H9 (cell line): Measurements from ENCODE around the gene KSR1. TPM values are rescaled to one million over a fixed set of nuclear protein-coding genes. Genes with fewer than 3 reads are reported as not detected.

Source experiments
- DNase-seq: peaks from one replicate; pipeline ENCODE4 v3.0.0-alpha.2; 2017
- H2AFZ ChIP-seq: one replicate; pipeline ENCODE4 v1.6.1; 2013; ENCODE audit warnings: mild to moderate bottlenecking, low read length, control low read depth, moderate library complexity
- H2AK5ac ChIP-seq: 2 replicates; pipeline ENCODE4 v1.6.1; 2013; ENCODE audit warnings: low read length, control low read depth, mixed read lengths; ENCODE audit not compliant: insufficient read length
- H2BK120ac ChIP-seq: one replicate; pipeline ENCODE4 v1.6.1; 2013; ENCODE audit warnings: low read depth, mild to moderate bottlenecking, low read length, control low read depth, inconsistent platforms; ENCODE audit not compliant: poor library complexity, severe bottlenecking
- H2BK12ac ChIP-seq: 2 replicates; pipeline ENCODE4 v1.6.1; 2013; ENCODE audit warnings: low read length, control low read depth, mixed read lengths, low read depth; ENCODE audit not compliant: insufficient read length
- H2BK15ac ChIP-seq: 2 replicates; pipeline ENCODE4 v1.6.1; 2013; ENCODE audit warnings: low read depth, low read length, control low read depth
- H2BK20ac ChIP-seq: one replicate; pipeline ENCODE4 v1.6.1; 2013; ENCODE audit warnings: low read depth, mild to moderate bottlenecking, low read length, control low read depth, inconsistent platforms; ENCODE audit not compliant: poor library complexity, severe bottlenecking
- H2BK5ac ChIP-seq: 2 replicates; pipeline ENCODE4 v1.6.1; 2013; ENCODE audit warnings: low read length, control low read depth, mixed read lengths; ENCODE audit not compliant: insufficient read length
- H3K14ac ChIP-seq: 2 replicates; pipeline ENCODE4 v1.6.1; 2013; ENCODE audit warnings: low read length, control low read depth; ENCODE audit not compliant: insufficient read depth
- H3K18ac ChIP-seq: 2 replicates; pipeline ENCODE4 v1.6.1; 2013; ENCODE audit warnings: low read depth, mild to moderate bottlenecking, mixed read lengths, low read length, control low read depth; ENCODE audit not compliant: insufficient read length
- H3K23ac ChIP-seq: 2 replicates; pipeline ENCODE4 v1.6.1; 2013; ENCODE audit warnings: low read length, control low read depth, mixed read lengths, low read depth; ENCODE audit not compliant: insufficient read length
- H3K23me2 ChIP-seq: 2 replicates; pipeline ENCODE4 v1.6.1; 2013; ENCODE audit warnings: low read depth, mild to moderate bottlenecking, mixed read lengths, low read length, control low read depth; ENCODE audit not compliant: insufficient read length, poor library complexity, severe bottlenecking
- H3K27ac ChIP-seq: 2 replicates; pipeline ENCODE4 v1.5.1; 2013; ENCODE audit warnings: low read length, control low read depth, mixed read lengths, low read depth; ENCODE audit not compliant: insufficient read length
- H3K27me3 ChIP-seq: 2 replicates; pipeline ENCODE4 v1.6.1; 2013; ENCODE audit warnings: low read length, control low read depth, inconsistent platforms; ENCODE audit not compliant: insufficient read depth
- H3K4ac ChIP-seq: 2 replicates; pipeline ENCODE4 v1.6.1; 2013; ENCODE audit warnings: low read depth, mild to moderate bottlenecking, control low read depth, inconsistent platforms, low read length, moderate library complexity
- H3K4me1 ChIP-seq: 2 replicates; pipeline ENCODE4 v1.6.1; 2013; ENCODE audit warnings: low read length, control low read depth, inconsistent platforms; ENCODE audit not compliant: insufficient read depth
- H3K4me2 ChIP-seq: 2 replicates; pipeline ENCODE4 v1.6.1; 2013; ENCODE audit warnings: low read length, control low read depth, mixed read lengths; ENCODE audit not compliant: insufficient read length, insufficient read depth
- H3K56ac ChIP-seq: 2 replicates; pipeline ENCODE4 v1.6.1; 2013; ENCODE audit warnings: low read depth, mild to moderate bottlenecking, mixed read lengths, low read length, control low read depth; ENCODE audit not compliant: insufficient read length
- H3K79me1 ChIP-seq: 2 replicates; pipeline ENCODE4 v1.6.1; 2013; ENCODE audit warnings: low read depth, mild to moderate bottlenecking, moderate library complexity, low read length, control low read depth, inconsistent platforms; ENCODE audit not compliant: insufficient read depth, poor library complexity, severe bottlenecking
- H3K79me2 ChIP-seq: 2 replicates; pipeline ENCODE4 v1.6.1; 2013; ENCODE audit warnings: low read length, control low read depth, inconsistent platforms; ENCODE audit not compliant: insufficient read depth
- H3K9ac ChIP-seq: 2 replicates; pipeline ENCODE4 v1.6.1; 2013; ENCODE audit warnings: low read length, control low read depth, mixed read lengths; ENCODE audit not compliant: insufficient read length; ENCODE audit errors: extremely low read depth
- H3K9me3 ChIP-seq: one replicate; pipeline ENCODE4 v1.6.1; 2013; ENCODE audit warnings: low read depth, low read length, inconsistent platforms; ENCODE audit not compliant: control insufficient read depth
- H3T11ph ChIP-seq: one replicate; pipeline ENCODE4 v1.6.1; 2013; ENCODE audit warnings: mild to moderate bottlenecking, low read length, control low read depth, inconsistent platforms
- H4K20me1 ChIP-seq: one replicate; pipeline ENCODE4 v1.6.1; 2013; ENCODE audit not compliant: control insufficient read depth, insufficient read length, insufficient read depth
- H4K5ac ChIP-seq: 2 replicates; pipeline ENCODE4 v1.6.1; 2013; ENCODE audit warnings: low read depth, mild to moderate bottlenecking, mixed read lengths, low read length, control low read depth; ENCODE audit not compliant: insufficient read length
- H4K8ac ChIP-seq: replicated peaks from 2 replicates; pipeline ENCODE4 v1.6.1; 2013; ENCODE audit warnings: low read length, control low read depth, mixed read lengths, low read depth; ENCODE audit not compliant: insufficient read length
- H4K91ac ChIP-seq: 2 replicates; pipeline ENCODE4 v1.6.1; 2013; ENCODE audit warnings: low read depth, mild to moderate bottlenecking, moderate library complexity, mixed read lengths, low read length, control low read depth; ENCODE audit not compliant: insufficient read length
- H3K27ac Mint-ChIP-seq, 3 experiments: 2 replicates in 2 of 3; 3 replicates in 1 of 3; pipeline ENCODE4 v1.8.0; 2020 to 2021; ENCODE audit warnings: mixed read lengths in 3 of 3, mild to moderate bottlenecking in 1 of 3, moderate library complexity in 1 of 3
- H3K27me3 Mint-ChIP-seq: 2 replicates; pipeline ENCODE4 v1.8.0; 2021; ENCODE audit warnings: low read depth, mild to moderate bottlenecking, moderate library complexity, mixed read lengths
- H3K36me3 Mint-ChIP-seq, 3 experiments: 2 replicates in 2 of 3; 3 replicates in 1 of 3; pipeline ENCODE4 v1.8.0; 2020 to 2021; ENCODE audit warnings: low read depth in 3 of 3, mixed read lengths in 3 of 3; ENCODE audit not compliant: insufficient read depth in 1 of 3
- H3K4me1 Mint-ChIP-seq, 2 experiments: 2 replicates each; pipeline ENCODE4 v1.8.0; 2020; ENCODE audit warnings: mixed read lengths in 2 of 2
- H3K4me3 Mint-ChIP-seq, 2 experiments: 2 replicates in 1 of 2; 3 replicates in 1 of 2; pipeline ENCODE4 v1.8.0; 2020 to 2021; ENCODE audit warnings: mild to moderate bottlenecking in 2 of 2, mixed read lengths in 2 of 2, moderate library complexity in 1 of 2
- H3K9me3 Mint-ChIP-seq, 2 experiments: 2 replicates in 1 of 2; 3 replicates in 1 of 2; pipeline ENCODE4 v1.8.0; 2020; ENCODE audit warnings: mild to moderate bottlenecking in 2 of 2, mixed read lengths in 2 of 2, moderate library complexity in 1 of 2
- CTCF ChIP-seq: fragments of 200-600 bp; sonication (generic); conservative IDR thresholded peaks from 3 replicates; pipeline ENCODE4 v1.8.0; 2021; ENCODE audit warnings: antibody characterized with exemption, mild to moderate bottlenecking
- WGBS: extraction: QIAGEN DNeasy Blood & Tissue Kit; methylation state at CpG from one replicate; pipeline ENCODE4 v1.1.7; 2013; ENCODE audit warnings: missing lambda C conversion rate, low lambda C conversion rate, mixed read lengths; ENCODE audit not compliant: insufficient read length; ENCODE audit errors: extremely low coverage; 5-methylcytosine and 5-hydroxymethylcytosine counted together
- total RNA-seq: library from RNA; stranded (reverse); gene quantifications from 2 replicates; pipeline ENCODE4 v1.2.1, GENCODE V29; 2021

Gene KSR1
- total RNA-seq, 1 experiment from 2014 or later: 44.9 TPM

- no peaks in the 10 kb centered on the region for H3K36me3 Mint-ChIP-seq
- Histone ChIP-seq H2AK5ac (no peak overlapping the region), H4K8ac (no peak overlapping the region), H2AFZ (no peak overlapping the region), H3K4me2 (no peak overlapping the region), H3K79me2 (peaks cover 7% of the 10 kb centered on the region; the same call in 1 of the 2 replicates), H3K56ac (no peak overlapping the region), H2BK12ac (no peak overlapping the region), H4K5ac (no peak overlapping the region), H3K27ac (no peak overlapping the region), H3K18ac (no peak overlapping the region), H3K23ac (no peak overlapping the region), H3K4ac (no peak overlapping the region), H3K79me1 (no peaks in the 10 kb centered on the region), H3K14ac (no peak overlapping the region), H2BK5ac (no peak overlapping the region), H2BK20ac (no peak overlapping the region), H4K91ac (no peak overlapping the region), H3T11ph (no peak overlapping the region), H3K23me2 (no peaks in the 10 kb centered on the region), H4K20me1 (no peaks in the 10 kb centered on the region), H3K4me1 (peaks cover 27% of the 10 kb centered on the region; the same call in 1 of the 2 replicates), H3K9me3 (no peaks in the 10 kb centered on the region), H2BK15ac (no peak overlapping the region), H3K27me3 (no peaks in the 10 kb centered on the region), H3K9ac (no peak overlapping the region), H2BK120ac (no peak overlapping the region)
- TF ChIP-seq CTCF: no peak
- peak overlapping the region in 2 of 3 experiments; percentile 1 to 4; a peak in 1 of 7 replicates for H3K27ac Mint-ChIP-seq
- no peaks in the 10 kb centered on the region for H3K27me3 Mint-ChIP-seq
- no peak for DNase-seq
- WGBS: no CpG with 5 or more reads among the region's 1 CpG
- no peaks in the 10 kb centered on the region for H3K9me3 Mint-ChIP-seq
- H3K4me3 Mint-ChIP-seq: no peak overlapping the region
- peaks cover 64 to 71% of the 10 kb centered on the region in 2 experiments for H3K4me1 Mint-ChIP-seq
Measured at GRCh38 chr17:27523712-27524111, 67.5 kb downstream of the KSR1 start.
